ENCODE data around the gene EPB42.
A peak's percentile ranks its signal among the peaks of the same experiment; 100 is the strongest.

The EPB42 gene

DNA sequence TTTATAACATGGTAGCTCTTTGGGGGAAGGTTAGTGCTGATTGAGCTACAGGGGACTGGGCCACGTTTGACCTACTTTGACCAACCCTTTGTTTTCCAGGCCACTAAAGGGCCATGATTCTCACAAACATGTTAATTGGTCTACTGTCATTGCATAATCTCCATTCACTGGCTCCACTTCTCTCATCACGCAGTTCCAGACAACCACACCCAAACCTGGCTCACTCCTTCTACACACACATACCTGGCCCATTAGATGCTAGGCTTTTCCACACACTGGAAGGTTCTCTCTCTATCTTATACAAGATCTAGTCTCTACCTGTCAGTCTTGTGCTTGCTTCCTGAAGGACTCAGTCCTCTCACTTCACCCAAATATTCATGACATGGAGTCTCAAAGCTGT lies 30.0 kb upstream of the EPB42 start:
- no peak for TF ChIP-seq POLR2A (IDR thresholded peaks at IDR 0.05; ENCODE audit: low read depth, low read length)
- DNase-seq (ENCODE audit: insufficient read length, low spot score) (no peak), FAIRE-seq (no peak)

DNA sequence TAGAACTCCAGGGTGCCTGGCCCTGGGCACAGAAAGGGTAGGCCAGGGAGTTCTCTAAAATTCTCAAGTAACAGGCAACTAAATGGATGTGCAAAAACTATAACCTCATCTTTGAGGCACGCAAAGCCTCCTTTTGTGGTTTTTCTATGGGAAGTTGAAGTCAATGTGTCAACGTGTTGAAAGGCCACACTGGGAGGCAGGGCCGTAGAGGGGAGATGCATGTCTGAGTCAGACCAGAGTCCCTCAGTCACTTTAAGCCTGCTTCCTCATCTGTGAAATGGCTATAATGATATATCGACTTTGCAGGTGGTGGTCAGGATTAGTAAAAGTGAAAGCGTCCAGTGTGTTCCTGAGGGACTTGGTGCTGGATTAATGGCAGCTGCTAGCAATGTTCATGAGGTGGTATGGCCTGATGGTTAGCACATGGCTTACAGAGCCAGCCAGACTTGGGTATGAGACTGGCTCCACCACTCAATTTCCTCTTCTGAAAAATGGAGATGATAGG lies 28.9 kb upstream of the EPB42 start:
- DNase-seq (ENCODE audit: insufficient read length, low spot score) (peak; percentile 91), FAIRE-seq (peak; percentile 96)
- TF ChIP-seq POLR2A (IDR thresholded peaks at IDR 0.05; ENCODE audit: low read depth, low read length) = no peak

DNA sequence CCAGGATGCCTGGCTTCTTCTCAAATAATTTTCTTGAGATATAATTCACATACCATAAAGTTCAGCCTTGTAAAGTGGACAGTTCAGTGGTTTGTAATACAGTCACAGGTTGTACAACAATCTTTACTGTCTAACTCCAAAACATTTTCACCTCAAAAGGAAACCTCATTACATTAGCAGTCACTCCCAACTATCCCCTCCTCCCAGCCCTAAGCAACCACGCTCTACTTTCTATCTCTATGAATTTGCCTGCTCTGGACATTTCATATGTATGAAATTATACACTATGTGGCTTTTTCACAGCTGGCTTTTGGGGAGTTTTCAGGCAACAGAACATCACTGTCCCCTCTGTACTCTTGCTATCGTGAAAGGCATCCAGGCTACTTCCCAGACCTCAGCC lies 28.4 kb upstream of the EPB42 start:
- DNase-seq (ENCODE audit: insufficient read length, low spot score) (no peak), FAIRE-seq (no peak)
- TF ChIP-seq POLR2A (IDR thresholded peaks at IDR 0.05; ENCODE audit: low read depth, low read length) = no peak

DNA sequence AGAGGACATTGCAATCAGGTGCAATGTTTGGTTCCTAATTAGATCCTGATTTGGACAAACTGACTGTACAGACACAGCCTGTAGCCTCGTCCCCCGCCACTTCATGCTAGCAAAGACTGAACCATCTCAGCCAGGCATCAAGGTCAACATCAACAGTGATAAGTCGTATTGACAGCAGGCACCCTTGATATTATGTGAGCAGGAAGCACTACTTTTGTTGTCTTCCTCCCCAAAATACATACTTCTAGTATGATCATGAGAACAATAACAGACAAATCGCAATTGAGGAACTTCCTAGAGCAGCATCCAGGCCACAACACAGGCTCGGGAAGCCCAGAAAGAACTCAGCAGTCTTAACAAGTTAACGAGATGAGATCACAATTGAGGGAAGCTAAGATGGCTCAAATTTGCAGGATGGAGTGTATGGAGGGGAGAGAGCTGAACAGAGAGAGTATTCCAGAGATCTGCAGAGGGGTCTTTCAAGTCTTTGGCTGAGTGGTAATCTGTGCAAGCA lies 25.5 kb upstream of the EPB42 start:
- DNase-seq (ENCODE audit: insufficient read length, low spot score) (no peak), FAIRE-seq (no peak)

DNA sequence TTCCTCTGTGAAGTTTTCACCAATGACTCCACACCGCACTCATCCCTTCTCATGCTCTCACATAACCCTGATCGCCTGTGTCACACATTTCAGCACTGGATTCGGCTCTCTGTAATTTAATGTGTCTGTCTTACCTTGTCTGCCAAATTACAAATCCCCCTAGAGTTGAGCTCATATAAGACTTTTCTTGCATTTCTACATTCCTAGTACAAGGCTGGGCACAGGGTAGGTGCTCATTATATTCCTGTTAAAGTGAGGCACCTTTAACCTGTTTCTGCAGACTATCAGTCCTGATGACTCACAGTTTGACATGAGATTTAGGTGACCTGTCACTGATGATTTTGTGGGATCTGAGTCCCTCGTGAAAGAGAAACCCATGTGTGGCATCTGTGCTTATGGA lies 23.3 kb upstream of the EPB42 start:
- no peak for TF ChIP-seq POLR2A (IDR thresholded peaks at IDR 0.05; ENCODE audit: low read depth, low read length)
- DNase-seq (ENCODE audit: insufficient read length, low spot score) = no peak
- FAIRE-seq = no peak

More for the DNA sequence above, 25.5 kb upstream of the EPB42 start:
- no peak for TF ChIP-seq POLR2A (IDR thresholded peaks at IDR 0.05; ENCODE audit: low read depth, low read length)

DNA sequence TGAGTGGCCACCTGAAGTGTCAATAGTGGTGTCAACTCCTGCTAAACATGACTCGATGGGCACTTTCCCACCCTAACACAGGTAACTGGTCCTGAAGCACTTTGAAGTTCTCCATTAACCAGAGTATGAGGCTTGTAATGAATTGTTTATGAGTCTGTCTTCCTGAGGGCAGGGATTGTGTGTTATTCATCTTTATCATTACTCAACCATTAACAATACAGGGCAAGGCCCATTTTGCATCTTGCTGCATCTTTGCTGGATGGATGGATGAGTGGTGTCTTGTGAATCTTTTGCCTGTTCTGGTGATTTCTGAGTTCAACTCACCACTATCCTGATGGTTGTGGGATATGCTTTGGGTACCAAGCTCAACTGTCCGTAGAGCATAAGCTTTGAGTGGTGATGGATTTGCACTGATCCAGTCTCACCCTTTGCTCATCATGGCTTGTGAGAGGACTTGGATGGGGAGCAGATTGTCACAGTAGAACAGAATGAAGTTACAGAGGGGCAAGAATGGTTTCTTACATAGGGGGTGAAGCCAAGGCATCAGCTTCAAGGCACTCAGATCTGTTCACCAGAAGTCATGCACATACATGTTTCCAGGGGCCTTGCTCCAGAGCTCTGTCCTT lies 22.3 kb upstream of the EPB42 start:
- FAIRE-seq (no peak), DNase-seq (ENCODE audit: insufficient read length, low spot score) (no peak)
- TF ChIP-seq POLR2A (IDR thresholded peaks at IDR 0.05; ENCODE audit: low read depth, low read length) = no peak

DNA sequence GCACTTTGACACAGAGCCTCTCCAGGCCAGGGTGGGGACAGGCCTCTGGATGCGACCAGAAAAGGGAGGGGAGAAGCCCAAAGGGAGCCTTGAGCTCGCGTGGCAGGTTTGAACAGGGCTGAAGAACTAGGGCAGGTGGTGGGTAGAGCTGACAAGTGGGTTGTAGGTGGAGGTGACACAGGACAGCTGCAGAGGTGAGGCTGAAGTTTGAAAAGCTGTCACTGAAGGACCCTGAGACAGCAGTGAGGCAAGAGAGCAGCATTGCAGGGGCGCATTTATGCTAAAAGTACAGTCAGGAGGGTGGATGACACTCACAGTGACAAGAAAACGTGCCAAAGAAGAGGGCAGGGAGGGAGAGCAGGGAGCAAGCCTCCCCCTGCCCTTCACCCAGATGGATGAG lies 21.8 kb upstream of the EPB42 start:
- FAIRE-seq (no peak), DNase-seq (ENCODE audit: insufficient read length, low spot score) (no peak)
- no peak for TF ChIP-seq POLR2A (IDR thresholded peaks at IDR 0.05; ENCODE audit: low read depth, low read length)

DNA sequence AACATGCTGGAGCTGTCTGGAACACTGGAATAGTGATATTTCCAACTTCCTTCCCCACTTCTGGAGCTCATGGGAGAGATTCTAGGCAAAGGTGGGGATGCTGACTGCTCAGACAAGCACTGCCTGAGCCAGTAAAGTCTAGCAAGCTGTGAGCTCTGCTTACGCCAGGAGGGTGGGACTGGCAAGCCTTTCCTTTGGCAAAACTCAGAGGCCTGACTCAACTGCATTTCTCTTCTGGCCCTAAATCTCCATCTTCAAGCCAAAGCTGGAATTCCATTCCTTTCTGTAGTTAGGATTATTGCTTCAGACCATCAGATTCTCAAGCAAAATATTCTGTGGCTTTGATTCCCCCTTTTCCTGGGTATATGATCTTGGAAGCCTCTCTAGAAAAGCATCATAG lies 20.3 kb upstream of the EPB42 start:
- TF ChIP-seq POLR2A (IDR thresholded peaks at IDR 0.05; ENCODE audit: low read depth, low read length) = no peak
- no peak for DNase-seq (ENCODE audit: insufficient read length, low spot score)
- FAIRE-seq = no peak

DNA sequence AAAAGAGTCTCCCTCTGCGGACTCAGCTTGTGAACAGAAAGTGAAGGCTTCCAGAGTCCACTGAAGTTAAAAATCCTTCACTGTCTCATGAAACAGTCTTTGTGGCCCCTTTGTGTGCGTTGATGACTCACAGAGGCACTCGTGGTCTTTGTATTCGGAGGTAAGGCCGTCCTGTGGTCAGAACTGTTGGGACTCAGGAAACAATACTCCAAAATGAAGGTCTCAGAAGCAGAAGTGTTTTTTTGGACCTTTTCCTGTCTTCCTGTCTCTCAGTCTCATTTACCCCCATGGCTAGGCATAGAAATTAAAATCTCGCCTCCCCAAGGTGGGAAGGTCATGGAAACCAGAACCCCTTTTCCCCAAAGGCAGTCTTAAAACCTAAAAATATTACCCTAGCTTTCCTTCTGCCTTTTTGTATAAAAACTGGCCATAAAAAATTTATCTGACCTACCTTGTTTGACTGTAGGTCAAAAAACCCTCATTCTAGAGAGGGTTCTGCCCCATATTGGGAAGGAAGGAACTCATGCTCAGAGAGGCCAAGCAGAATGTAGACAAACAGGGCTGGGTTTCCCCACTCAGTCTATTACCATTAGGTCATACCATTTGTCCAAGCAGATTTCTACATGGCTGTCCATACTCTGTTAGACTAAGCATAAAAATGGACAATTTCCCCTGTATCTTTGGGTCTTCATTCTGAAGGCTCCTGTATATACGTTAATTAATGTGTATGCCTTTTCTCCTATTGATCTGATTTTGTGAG lies 19.1 kb upstream of the EPB42 start:
- DNase-seq (ENCODE audit: insufficient read length, low spot score) (no peak), FAIRE-seq (no peak)
- TF ChIP-seq POLR2A (IDR thresholded peaks at IDR 0.05; ENCODE audit: low read depth, low read length) = no peak

DNA sequence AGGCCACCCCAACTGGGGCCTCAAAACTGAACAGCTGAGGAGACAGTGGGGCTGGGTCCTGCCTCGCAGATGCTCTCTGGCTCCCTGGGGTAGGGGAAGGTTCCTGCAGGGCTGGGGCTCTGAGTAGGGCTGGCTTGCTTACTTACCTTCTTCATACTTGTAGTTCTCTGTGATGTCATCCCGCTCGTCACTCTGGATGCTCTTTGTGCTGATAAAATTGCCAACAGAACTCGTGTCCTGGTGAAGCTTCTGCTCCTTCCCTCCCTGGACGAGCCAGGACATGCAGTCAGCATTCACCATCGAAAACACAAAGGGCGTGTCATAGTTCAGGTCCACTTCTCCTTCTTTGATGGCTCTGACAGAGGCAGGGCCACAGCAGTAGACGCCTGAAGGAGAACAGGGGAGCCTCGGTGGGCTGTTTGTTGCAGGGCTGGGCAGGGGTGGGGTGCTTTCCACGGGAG lies 17.9 kb upstream of the EPB42 start:
- DNase-seq (ENCODE audit: insufficient read length, low spot score) = no peak
- FAIRE-seq = no peak
- no peak for TF ChIP-seq POLR2A (IDR thresholded peaks at IDR 0.05; ENCODE audit: low read depth, low read length)

DNA sequence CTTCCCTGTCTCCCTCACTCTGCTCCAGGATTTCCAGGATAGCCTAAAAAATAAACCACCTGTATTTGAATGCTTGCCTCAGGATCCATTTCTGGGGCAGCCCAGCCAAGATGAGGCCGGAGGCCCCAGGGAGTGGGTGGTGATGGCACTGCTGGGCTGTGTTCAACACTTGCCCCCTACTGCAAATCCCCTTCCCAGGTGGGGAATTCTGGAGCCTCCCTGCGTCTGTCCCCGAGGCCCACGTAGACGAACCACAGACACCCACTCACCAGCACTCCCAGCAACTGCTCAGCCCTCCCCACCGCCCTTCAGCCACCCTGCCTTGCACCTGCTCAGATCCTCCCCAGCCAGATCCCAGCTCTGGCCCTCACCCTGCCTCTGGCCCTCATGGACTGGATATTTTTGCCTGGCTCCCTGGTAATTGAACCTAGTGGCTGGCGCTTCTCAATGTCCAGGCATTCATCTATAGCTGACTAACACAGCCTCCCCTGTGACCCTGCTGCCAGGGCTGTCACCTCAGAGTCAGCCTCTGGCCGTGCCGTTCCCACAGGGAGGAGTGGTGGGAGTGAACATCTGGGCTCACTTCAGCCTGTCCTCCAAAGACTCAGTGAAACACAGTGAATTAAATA lies 17.1 kb upstream of the EPB42 start:
- no peak for TF ChIP-seq POLR2A (IDR thresholded peaks at IDR 0.05; ENCODE audit: low read depth, low read length)
- FAIRE-seq (no peak), DNase-seq (ENCODE audit: insufficient read length, low spot score) (no peak)

DNA sequence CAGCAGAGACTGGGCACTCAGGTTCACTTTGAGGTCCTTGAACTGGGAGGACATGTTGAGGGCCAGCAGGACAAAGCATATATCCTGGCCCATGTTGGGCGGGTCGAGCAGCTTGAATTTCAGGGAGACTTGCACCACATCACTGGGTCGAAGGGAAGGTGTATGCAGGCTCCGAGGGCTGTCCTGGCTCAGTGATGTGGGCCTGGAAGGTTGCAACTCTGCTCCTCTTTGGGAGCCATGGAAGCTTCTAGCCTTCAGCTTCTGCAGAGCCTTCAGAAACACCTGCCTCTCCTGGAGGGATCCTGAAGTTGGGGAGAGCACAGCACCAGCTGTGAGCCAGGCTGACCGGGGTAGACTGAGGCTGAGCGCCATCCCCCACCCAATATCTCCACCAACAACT lies 14.7 kb upstream of the EPB42 start:
- no peak for DNase-seq (ENCODE audit: insufficient read length, low spot score)
- TF ChIP-seq POLR2A (IDR thresholded peaks at IDR 0.05; ENCODE audit: low read depth, low read length) = no peak
- no peak for FAIRE-seq

DNA sequence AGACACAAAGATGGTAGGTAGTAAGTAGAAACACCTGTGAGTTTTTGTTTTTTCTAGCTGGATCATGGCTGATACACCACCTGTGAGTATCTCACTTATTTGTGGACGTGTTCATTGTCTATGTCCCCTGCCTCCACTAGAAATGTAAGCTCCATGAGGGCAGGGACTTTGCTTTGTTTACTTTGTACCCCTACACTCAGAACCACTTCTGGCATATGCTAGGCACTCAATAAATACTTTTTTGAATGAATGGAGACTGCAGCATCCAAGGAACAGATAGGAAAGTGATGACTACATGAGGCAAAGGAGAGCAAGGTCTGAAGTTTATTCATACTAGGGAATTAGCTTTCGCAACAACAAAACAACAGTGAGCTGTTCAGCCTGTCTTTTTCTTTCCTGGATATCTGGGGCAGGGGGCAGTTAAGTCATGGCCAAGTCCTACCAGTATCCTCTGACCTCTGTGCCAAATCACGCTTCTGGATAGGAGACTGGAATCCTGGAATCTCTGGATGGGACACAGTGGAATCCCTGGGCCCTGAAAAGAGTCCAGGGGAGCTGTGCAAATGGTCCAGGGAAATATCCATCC lies 11.6 kb upstream of the EPB42 start:
- DNase-seq (ENCODE audit: insufficient read length, low spot score) (no peak), FAIRE-seq (no peak)
- no peak for TF ChIP-seq POLR2A (IDR thresholded peaks at IDR 0.05; ENCODE audit: low read depth, low read length)

DNA sequence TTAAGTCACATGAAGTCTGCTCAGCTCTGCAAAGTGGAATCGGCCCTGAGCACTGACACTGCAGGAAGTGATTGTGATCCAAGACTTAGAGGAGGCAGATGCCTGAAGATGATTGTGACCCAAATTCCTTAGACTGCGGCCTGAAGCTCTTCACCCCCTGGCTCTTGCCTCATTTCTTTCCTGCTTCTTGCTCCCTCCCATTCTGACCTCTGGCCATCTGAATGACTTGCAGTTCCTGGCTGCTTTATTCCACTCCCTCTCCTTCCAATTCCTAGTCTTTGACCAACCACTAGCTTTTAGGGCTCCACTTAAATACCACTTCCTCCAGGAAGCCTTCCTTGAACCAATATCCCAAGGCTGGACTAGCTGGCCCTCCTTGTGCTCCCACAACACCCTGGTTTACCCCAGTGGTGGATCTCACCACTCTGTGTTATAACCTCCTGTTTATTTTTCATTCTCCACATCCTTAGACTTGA lies 9.9 kb upstream of the EPB42 start:
- DNase-seq (ENCODE audit: insufficient read length, low spot score) (no peak), FAIRE-seq (no peak)
- no peak for TF ChIP-seq POLR2A (IDR thresholded peaks at IDR 0.05; ENCODE audit: low read depth, low read length)
